Liver (tissue), 9 donors: ENCODE data around the gene LMBR1L. TPM values are rescaled to one million over a fixed set of nuclear protein-coding genes. Genes with fewer than 3 reads are reported as not detected.
"Not testable (repeated sequence)": the region's sequence is repeated elsewhere in the genome, so short reads cannot be mapped to it uniquely, and the experiment has no call there.

Experiments used
- DNase-seq: peaks from one replicate; pipeline ENCODE4 v3.0.0-alpha.2; 2017; ENCODE audit warnings: low spot score
- H3K27ac ChIP-seq, 2 donors: one replicate each; pipeline ENCODE4 v1.7.0; 2013; ENCODE audit warnings: inconsistent platforms in 2 of 2, low read length in 2 of 2, control low read depth in 1 of 2, low read depth in 1 of 2, mild to moderate bottlenecking in 1 of 2
- H3K27me3 ChIP-seq, 4 donors: one replicate each; pipeline versions ENCODE4 v1.6.1 to v1.7.0; 2013; ENCODE audit warnings: low read length in 3 of 4, inconsistent platforms in 1 of 4, mild to moderate bottlenecking in 1 of 4, moderate library complexity in 1 of 4; ENCODE audit not compliant: control insufficient read depth in 4 of 4, insufficient read depth in 4 of 4
- H3K36me3 ChIP-seq, 4 donors: one replicate each; pipeline versions ENCODE4 v1.6.1 to v1.7.0; 2013; ENCODE audit warnings: low read length in 3 of 4, mild to moderate bottlenecking in 3 of 4, low read depth in 1 of 4, moderate library complexity in 1 of 4; ENCODE audit not compliant: control insufficient read depth in 4 of 4, insufficient read depth in 3 of 4
- H3K4me1 ChIP-seq, 4 donors: one replicate each; pipeline versions ENCODE4 v1.6.1 to v1.7.0; 2013; ENCODE audit warnings: low read length in 3 of 4, mild to moderate bottlenecking in 3 of 4, moderate library complexity in 1 of 4; ENCODE audit not compliant: control insufficient read depth in 4 of 4, insufficient read depth in 4 of 4
- H3K4me3 ChIP-seq, 3 donors: one replicate each; pipeline versions ENCODE4 v1.6.1 to v1.7.0; 2013; ENCODE audit warnings: low read length in 3 of 3, control low read depth in 1 of 3, low read depth in 1 of 3, mild to moderate bottlenecking in 1 of 3
- H3K9ac ChIP-seq, 2 donors: one replicate each; pipeline ENCODE4 v1.7.0; 2013; ENCODE audit warnings: low read length in 2 of 2, mild to moderate bottlenecking in 2 of 2, moderate library complexity in 2 of 2, control low read depth in 1 of 2, low read depth in 1 of 2
- H3K9me3 ChIP-seq, 4 donors: one replicate each; pipeline versions ENCODE4 v1.6.1 to v1.7.0; 2013; ENCODE audit warnings: low read length in 3 of 4; ENCODE audit not compliant: control insufficient read depth in 4 of 4
- EGR1 ChIP-seq, 2 donors: IDR thresholded peaks; 2 replicates each; pipeline ENCODE4 v1.6.1; 2016 to 2018; ENCODE audit warnings: antibody characterized with exemption in 2 of 2, low read depth in 2 of 2
- FOXA1 ChIP-seq: IDR thresholded peaks from 2 replicates; pipeline ENCODE4 v1.6.1; 2016; ENCODE audit warnings: antibody characterized with exemption
- FOXA2 ChIP-seq: IDR thresholded peaks from 2 replicates; pipeline ENCODE4 v1.6.1; 2016; ENCODE audit warnings: antibody characterized with exemption
- GABPA ChIP-seq, 2 donors: IDR thresholded peaks in 1 of 2; conservative IDR thresholded peaks in 1 of 2; 2 replicates each; pipeline ENCODE4 v1.6.1; 2016; ENCODE audit warnings: antibody characterized with exemption in 2 of 2, mild to moderate bottlenecking in 1 of 2, moderate library complexity in 1 of 2
- HNF4A ChIP-seq, 2 donors: conservative IDR thresholded peaks; 2 replicates each; pipeline ENCODE4 v1.6.1; 2016; ENCODE audit warnings: antibody characterized with exemption in 2 of 2, mild to moderate bottlenecking in 2 of 2
- HNF4G ChIP-seq: IDR thresholded peaks from 2 replicates; pipeline ENCODE4 v1.6.1; 2016; ENCODE audit warnings: antibody characterized with exemption
- JUND ChIP-seq, 2 donors: IDR thresholded peaks; 2 replicates each; pipeline ENCODE4 v1.6.1; 2016; ENCODE audit warnings: antibody characterized with exemption in 2 of 2
- NR2F2 ChIP-seq: IDR thresholded peaks from 2 replicates; pipeline ENCODE4 v1.6.1; 2016; ENCODE audit warnings: antibody characterized with exemption
- RAD21 ChIP-seq, 2 donors: IDR thresholded peaks; 2 replicates each; pipeline ENCODE4 v1.6.1; 2016; ENCODE audit warnings: antibody characterized with exemption in 2 of 2, mild to moderate bottlenecking in 2 of 2
- RXRA ChIP-seq, 2 donors: IDR thresholded peaks; 2 replicates each; pipeline ENCODE4 v1.6.1; 2017 to 2018; ENCODE audit warnings: antibody characterized with exemption in 2 of 2, mild to moderate bottlenecking in 1 of 2
- SP1 ChIP-seq: IDR thresholded peaks from 2 replicates; pipeline ENCODE4 v1.6.1; 2018; ENCODE audit warnings: antibody characterized with exemption, mild to moderate bottlenecking
- TAF1 ChIP-seq: conservative IDR thresholded peaks from 2 replicates; pipeline ENCODE4 v1.6.1; 2016; ENCODE audit warnings: antibody characterized with exemption, mild to moderate bottlenecking
- YY1 ChIP-seq: IDR thresholded peaks from 2 replicates; pipeline ENCODE4 v1.6.1; 2016; ENCODE audit warnings: antibody characterized with exemption, mild to moderate bottlenecking
- WGBS: extraction: QIAGEN DNeasy Blood & Tissue Kit; methylation state at CpG from one replicate; pipeline ENCODE4 v1.1.7; 2013; 5-methylcytosine and 5-hydroxymethylcytosine counted together
- polyA plus RNA-seq, 2 donors: library from polyadenylated mRNA; stranded (reverse) in 1 of 2; unstranded in 1 of 2; fragments of 200-250 nt in 1 of 2; fragments of >200 nt in 1 of 2; fragmentation: Nextera tagmentation in 1 of 2; extraction: Ambion mirVana in 1 of 2; gene quantifications; one replicate each; pipeline versions ENCODE4 v1.2.1 to v1.2.3, GENCODE V29; 2013 to 2015
- total RNA-seq, 2 donors: library from RNA; depleted of rRNA; stranded (reverse); fragments of >200 nt; gene quantifications; one replicate each; pipeline ENCODE4 v1.2.3, GENCODE V29; 2014
- TF ChIP-seq, protein P1 (sequence below): IDR thresholded peaks from 2 replicates; pipeline ENCODE4 v1.6.1; 2016; ENCODE audit warnings: antibody characterized with exemption, mild to moderate bottlenecking
- TF ChIP-seq, protein P2 (sequence below): IDR thresholded peaks from 2 replicates; pipeline ENCODE4 v1.6.1; 2016; ENCODE audit warnings: antibody characterized with exemption
- TF ChIP-seq, protein P3 (sequence below): fragments of 150-350 bp; IDR thresholded peaks from 2 replicates; pipeline ENCODE4 v1.5.1; 2017; ENCODE audit warnings: improper control_type of control experiment, low read depth, low read length; ENCODE audit not compliant: missing input control
- TF ChIP-seq, protein P4 (sequence below): IDR thresholded peaks from 2 replicates; pipeline ENCODE4 v1.6.1; 2016; ENCODE audit warnings: antibody characterized with exemption
- TF ChIP-seq, protein P5 (sequence below): IDR thresholded peaks from 2 replicates; pipeline ENCODE4 v1.6.1; 2016; ENCODE audit warnings: antibody characterized with exemption
- donor health status: healthy.
- donor health status: healthy.
- donor health status: healthy.
- donor health status: healthy.
- donor health status: healthy.

The LMBR1L gene
- total and polyA plus RNA-seq, 4 donors: 9.3 to 23.7 (median 11.8) TPM

DNA sequence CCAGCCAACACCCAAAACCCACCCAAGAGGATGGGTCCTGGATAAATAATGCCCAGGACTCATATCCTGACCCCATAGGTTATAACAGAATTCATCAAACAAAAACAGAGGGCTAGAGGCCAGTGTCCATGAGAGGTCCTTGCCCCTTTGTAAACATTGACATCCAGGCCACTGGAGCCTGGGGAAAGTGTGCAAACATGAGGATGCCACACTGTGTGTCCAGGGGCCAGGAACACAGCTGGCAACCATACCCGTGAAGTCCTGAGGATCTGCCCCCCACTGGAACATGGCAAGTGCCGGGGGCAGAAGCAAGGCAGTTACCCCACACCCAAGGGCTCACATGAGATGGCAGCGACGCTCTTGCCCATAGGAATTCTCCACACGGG is 45.9 kb downstream of the LMBR1L start (continued):
- TF ChIP-seq, protein P1, sequence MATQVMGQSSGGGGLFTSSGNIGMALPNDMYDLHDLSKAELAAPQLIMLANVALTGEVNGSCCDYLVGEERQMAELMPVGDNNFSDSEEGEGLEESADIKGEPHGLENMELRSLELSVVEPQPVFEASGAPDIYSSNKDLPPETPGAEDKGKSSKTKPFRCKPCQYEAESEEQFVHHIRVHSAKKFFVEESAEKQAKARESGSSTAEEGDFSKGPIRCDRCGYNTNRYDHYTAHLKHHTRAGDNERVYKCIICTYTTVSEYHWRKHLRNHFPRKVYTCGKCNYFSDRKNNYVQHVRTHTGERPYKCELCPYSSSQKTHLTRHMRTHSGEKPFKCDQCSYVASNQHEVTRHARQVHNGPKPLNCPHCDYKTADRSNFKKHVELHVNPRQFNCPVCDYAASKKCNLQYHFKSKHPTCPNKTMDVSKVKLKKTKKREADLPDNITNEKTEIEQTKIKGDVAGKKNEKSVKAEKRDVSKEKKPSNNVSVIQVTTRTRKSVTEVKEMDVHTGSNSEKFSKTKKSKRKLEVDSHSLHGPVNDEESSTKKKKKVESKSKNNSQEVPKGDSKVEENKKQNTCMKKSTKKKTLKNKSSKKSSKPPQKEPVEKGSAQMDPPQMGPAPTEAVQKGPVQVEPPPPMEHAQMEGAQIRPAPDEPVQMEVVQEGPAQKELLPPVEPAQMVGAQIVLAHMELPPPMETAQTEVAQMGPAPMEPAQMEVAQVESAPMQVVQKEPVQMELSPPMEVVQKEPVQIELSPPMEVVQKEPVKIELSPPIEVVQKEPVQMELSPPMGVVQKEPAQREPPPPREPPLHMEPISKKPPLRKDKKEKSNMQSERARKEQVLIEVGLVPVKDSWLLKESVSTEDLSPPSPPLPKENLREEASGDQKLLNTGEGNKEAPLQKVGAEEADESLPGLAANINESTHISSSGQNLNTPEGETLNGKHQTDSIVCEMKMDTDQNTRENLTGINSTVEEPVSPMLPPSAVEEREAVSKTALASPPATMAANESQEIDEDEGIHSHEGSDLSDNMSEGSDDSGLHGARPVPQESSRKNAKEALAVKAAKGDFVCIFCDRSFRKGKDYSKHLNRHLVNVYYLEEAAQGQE: no peak
- TF ChIP-seq HNF4G (no peak), FOXA1 (peak; percentile 49)

DNA sequence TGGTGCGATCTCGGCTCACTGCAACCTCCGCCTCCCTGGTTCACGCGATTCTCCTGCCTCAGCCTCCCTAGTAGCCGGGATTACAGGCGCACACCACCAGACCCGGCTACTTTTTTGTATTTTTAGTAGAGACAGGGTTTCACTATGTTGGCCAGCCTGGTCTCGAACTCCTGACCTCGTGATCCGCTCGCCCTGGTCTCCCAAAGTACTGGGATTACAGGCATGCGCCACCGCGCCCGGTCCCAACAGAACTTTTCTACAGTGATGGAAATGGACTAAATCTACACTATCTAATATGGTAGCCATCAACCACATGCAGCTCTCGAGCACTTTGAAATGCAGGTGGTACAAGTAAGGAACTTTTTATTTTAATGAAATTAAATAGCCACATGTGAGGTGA is 48.7 kb downstream of the LMBR1L start:
- H3K27ac ChIP-seq, DNase-seq, H3K4me3 ChIP-seq, H3K9ac ChIP-seq, H3K9me3 ChIP-seq, H3K27me3 ChIP-seq, H3K36me3 ChIP-seq: not testable (repeated sequence)
- H3K4me1 ChIP-seq: peaks cover 5 to 46% (median 41%) of the 10 kb centered on the region in 4 donors
- WGBS: 95% methylated on average over 17 of the region's 17 CpGs

DNA sequence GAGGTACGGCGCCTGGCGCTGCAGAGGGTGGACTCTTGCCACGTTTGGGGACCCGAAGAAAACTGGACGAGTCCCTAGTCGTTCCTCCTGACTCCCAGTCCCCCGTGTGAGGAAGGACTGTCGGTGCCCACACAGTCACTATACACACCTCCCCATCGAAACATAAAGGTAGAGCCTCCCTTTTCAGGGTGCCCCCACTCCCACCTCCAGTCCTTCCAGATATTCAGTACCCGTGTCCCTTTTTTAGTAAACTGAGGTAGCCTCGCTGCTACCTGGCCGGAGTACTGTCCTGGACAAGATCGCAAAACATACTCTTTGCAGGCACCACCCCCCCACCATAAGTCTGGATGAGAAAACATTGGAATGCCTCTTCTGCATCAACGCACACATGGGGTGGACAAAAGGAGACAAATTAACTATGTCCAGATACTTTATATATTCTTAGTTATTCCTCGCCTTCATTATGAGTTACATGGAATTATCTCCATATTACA is 49.4 kb downstream of the LMBR1L start:
- peaks cover 5 to 53% (median 48%) of the 10 kb centered on the region in 4 donors for H3K4me1 ChIP-seq
- WGBS: 8% methylated on average over 16 of the region's 16 CpGs
- H3K27ac ChIP-seq: peak overlapping the region; percentile 95

More for the DNA sequence above, 49.4 kb downstream of the LMBR1L start:
- Histone ChIP-seq H3K9me3 (no peaks in the 10 kb centered on the region), H3K9ac (peak overlapping the region; percentile 25 to 58), H3K27me3 (no peaks in the 10 kb centered on the region), H3K36me3 (no peaks in the 10 kb centered on the region), H3K4me3 (peak overlapping the region; percentile 55 to 92 (median 91))
- DNase-seq: no peak
- TF ChIP-seq TAF1: no peak
- no peak for TF ChIP-seq JUND (IDR thresholded peaks at IDR 0.05)
- TF ChIP-seq, protein P2, sequence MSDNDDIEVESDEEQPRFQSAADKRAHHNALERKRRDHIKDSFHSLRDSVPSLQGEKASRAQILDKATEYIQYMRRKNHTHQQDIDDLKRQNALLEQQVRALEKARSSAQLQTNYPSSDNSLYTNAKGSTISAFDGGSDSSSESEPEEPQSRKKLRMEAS: no peak
- no peak for TF ChIP-seq EGR1 (IDR thresholded peaks at IDR 0.05; ENCODE audit: low read depth in 2 of 2)
- no peak for TF ChIP-seq SP1
- no peak for TF ChIP-seq RAD21 (IDR thresholded peaks at IDR 0.05)
- TF ChIP-seq NR2F2: no peak
- no peak for TF ChIP-seq YY1
- TF ChIP-seq HNF4A (conservative IDR thresholded peaks at IDR 0.05): no peak
- no peak for TF ChIP-seq FOXA2
- TF ChIP-seq GABPA (IDR thresholded peaks at IDR 0.05 in 1 of 2, conservative IDR thresholded peaks at IDR 0.05 in 1 of 2): no peak
- TF ChIP-seq HNF4G: no peak
- TF ChIP-seq, protein P1: no peak
- TF ChIP-seq, protein P3, sequence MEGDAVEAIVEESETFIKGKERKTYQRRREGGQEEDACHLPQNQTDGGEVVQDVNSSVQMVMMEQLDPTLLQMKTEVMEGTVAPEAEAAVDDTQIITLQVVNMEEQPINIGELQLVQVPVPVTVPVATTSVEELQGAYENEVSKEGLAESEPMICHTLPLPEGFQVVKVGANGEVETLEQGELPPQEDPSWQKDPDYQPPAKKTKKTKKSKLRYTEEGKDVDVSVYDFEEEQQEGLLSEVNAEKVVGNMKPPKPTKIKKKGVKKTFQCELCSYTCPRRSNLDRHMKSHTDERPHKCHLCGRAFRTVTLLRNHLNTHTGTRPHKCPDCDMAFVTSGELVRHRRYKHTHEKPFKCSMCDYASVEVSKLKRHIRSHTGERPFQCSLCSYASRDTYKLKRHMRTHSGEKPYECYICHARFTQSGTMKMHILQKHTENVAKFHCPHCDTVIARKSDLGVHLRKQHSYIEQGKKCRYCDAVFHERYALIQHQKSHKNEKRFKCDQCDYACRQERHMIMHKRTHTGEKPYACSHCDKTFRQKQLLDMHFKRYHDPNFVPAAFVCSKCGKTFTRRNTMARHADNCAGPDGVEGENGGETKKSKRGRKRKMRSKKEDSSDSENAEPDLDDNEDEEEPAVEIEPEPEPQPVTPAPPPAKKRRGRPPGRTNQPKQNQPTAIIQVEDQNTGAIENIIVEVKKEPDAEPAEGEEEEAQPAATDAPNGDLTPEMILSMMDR: no peak
- TF ChIP-seq, protein P4, sequence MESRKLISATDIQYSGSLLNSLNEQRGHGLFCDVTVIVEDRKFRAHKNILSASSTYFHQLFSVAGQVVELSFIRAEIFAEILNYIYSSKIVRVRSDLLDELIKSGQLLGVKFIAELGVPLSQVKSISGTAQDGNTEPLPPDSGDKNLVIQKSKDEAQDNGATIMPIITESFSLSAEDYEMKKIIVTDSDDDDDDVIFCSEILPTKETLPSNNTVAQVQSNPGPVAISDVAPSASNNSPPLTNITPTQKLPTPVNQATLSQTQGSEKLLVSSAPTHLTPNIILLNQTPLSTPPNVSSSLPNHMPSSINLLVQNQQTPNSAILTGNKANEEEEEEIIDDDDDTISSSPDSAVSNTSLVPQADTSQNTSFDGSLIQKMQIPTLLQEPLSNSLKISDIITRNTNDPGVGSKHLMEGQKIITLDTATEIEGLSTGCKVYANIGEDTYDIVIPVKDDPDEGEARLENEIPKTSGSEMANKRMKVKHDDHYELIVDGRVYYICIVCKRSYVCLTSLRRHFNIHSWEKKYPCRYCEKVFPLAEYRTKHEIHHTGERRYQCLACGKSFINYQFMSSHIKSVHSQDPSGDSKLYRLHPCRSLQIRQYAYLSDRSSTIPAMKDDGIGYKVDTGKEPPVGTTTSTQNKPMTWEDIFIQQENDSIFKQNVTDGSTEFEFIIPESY: no peak
- no peak for TF ChIP-seq RXRA (IDR thresholded peaks at IDR 0.05)
- TF ChIP-seq, protein P5, sequence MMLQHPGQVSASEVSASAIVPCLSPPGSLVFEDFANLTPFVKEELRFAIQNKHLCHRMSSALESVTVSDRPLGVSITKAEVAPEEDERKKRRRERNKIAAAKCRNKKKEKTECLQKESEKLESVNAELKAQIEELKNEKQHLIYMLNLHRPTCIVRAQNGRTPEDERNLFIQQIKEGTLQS: no peak
- TF ChIP-seq FOXA1: no peak
